ENCODE measurements around the gene PTPRN. TPM values are rescaled to one million over a fixed set of nuclear protein-coding genes. Genes with fewer than 3 reads are reported as not detected.
A peak's percentile ranks its signal among the peaks of the same experiment; 100 is the strongest.

Gene PTPRN
- total and polyA plus RNA-seq, 9 of the 15 experiments (the other 6 are each of a cell fraction or from before 2014, with no cell fraction given): 0.15 to 2.4 (median 0.43) TPM; not detected in 1

GRCh38 chr2:219253753-219254589 lies 55.2 kb downstream of the PTPRN start, which contains the start of gene TUBA4A (continued):
- TF ChIP-seq ZNF318 (IDR thresholded peaks at IDR 0.05; ENCODE audit: borderline replicate concordance in 1 of 2, low read depth in 1 of 2) (no peak), SAFB (IDR thresholded peaks at IDR 0.05; ENCODE audit: borderline replicate concordance, low read depth, low read length) (no peak), ZNF778 (CRISPR knock-in tag; IDR thresholded peaks at IDR 0.05) (no peak), MLX (CRISPR knock-in tag; conservative IDR thresholded peaks at IDR 0.05) (no peak), ZNF12 (CRISPR knock-in tag; IDR thresholded peaks at IDR 0.05) (no peak), ESRRA (IDR thresholded peaks at IDR 0.05; ENCODE audit: borderline replicate concordance, low read depth) (no peak), TRIM24 (IDR thresholded peaks at IDR 0.05) (no peak), ZNF507 (tag; conservative IDR thresholded peaks at IDR 0.05) (no peak), ETV5 (CRISPR knock-in tag; IDR thresholded peaks at IDR 0.05; ENCODE audit: low read depth) (no peak), SMAD4 (CRISPR knock-in tag; conservative IDR thresholded peaks at IDR 0.05) (no peak), ATF7 (IDR thresholded peaks at IDR 0.05) (peak; percentile 18; the same call in 1 of the 2 replicates), AFF1 (IDR thresholded peaks at IDR 0.05; ENCODE audit: low read depth in 1 of 2, partially characterized antibody in 2 of 2) (no peak), TBP (optimal IDR thresholded peaks at IDR 0.05; ENCODE audit: low read depth, low read length) (peak; percentile 96), CREBBP (IDR thresholded peaks at IDR 0.05; ENCODE audit: low read depth, low read length) (no peak)
